HepG2 (cell line): ENCODE data around the gene ATG9A. TPM values are rescaled to one million over a fixed set of nuclear protein-coding genes. Genes with fewer than 3 reads are reported as not detected.

Source experiments
- ADNP ChIP-seq: sonication (generic); formaldehyde crosslinking; IDR thresholded peaks from 2 replicates; pipeline ENCODE4 v1.4.0; 2020; ENCODE audit warnings: missing genetic modification reagents
- AHDC1 ChIP-seq: sonication (generic); formaldehyde crosslinking; IDR thresholded peaks from 2 replicates; pipeline ENCODE4 v1.5.1; 2020; ENCODE audit warnings: mild to moderate bottlenecking, missing genetic modification reagents, borderline replicate concordance
- EED ChIP-seq: sonication (generic); formaldehyde crosslinking; IDR thresholded peaks from 2 replicates; pipeline ENCODE4 v1.5.0; 2020; ENCODE audit warnings: mild to moderate bottlenecking, missing genetic modification reagents
- HNF1B ChIP-seq: sonication (generic); formaldehyde crosslinking; IDR thresholded peaks from 2 replicates; pipeline ENCODE4 v1.5.1; 2020; ENCODE audit warnings: mild to moderate bottlenecking, moderate library complexity, missing genetic modification reagents
- HOXA3 ChIP-seq: sonication (generic); formaldehyde crosslinking; IDR thresholded peaks from 2 replicates; pipeline ENCODE4 v1.5.0; 2020; ENCODE audit warnings: missing genetic modification reagents
- MAFF ChIP-seq: IDR thresholded peaks from 2 replicates; pipeline ENCODE4 v1.6.1; 2011; ENCODE audit warnings: low read depth, low read length, improper control_type of control experiment
- MEIS1 ChIP-seq: sonication (generic); formaldehyde crosslinking; IDR thresholded peaks from 2 replicates; pipeline ENCODE4 v1.9.0; 2021; ENCODE audit warnings: mild to moderate bottlenecking, missing genetic modification reagents, moderate library complexity, borderline replicate concordance
- MLX ChIP-seq: IDR thresholded peaks from 2 replicates; pipeline ENCODE4 v1.6.1; 2016
- PCBP1 ChIP-seq: fragments of 200-400 bp; formaldehyde crosslinking; IDR thresholded peaks from 2 replicates; pipeline ENCODE4 v1.6.1; 2017; ENCODE audit warnings: mild to moderate bottlenecking, low read depth, low read length, borderline replicate concordance
- PHF5A ChIP-seq: IDR thresholded peaks from one replicate; pipeline ENCODE4 v1.6.1; 2018; ENCODE audit warnings: low read depth, missing genetic modification reagents; ENCODE audit not compliant: unreplicated experiment
- PRDM15 ChIP-seq: sonication (generic); formaldehyde crosslinking; IDR thresholded peaks from 2 replicates; pipeline ENCODE4 v1.4.0; 2020; ENCODE audit warnings: missing genetic modification reagents
- RAD51 ChIP-seq: fragments of 450-650 bp; IDR thresholded peaks from 2 replicates; pipeline ENCODE4 v1.6.1; 2016; ENCODE audit warnings: borderline replicate concordance
- SALL2 ChIP-seq: sonication (generic); formaldehyde crosslinking; IDR thresholded peaks from 2 replicates; pipeline ENCODE4 v1.8.1; 2023; ENCODE audit warnings: mild to moderate bottlenecking, missing genetic modification reagents, inconsistent platforms
- ZBTB38 ChIP-seq: sonication (generic); formaldehyde crosslinking; IDR thresholded peaks from 2 replicates; pipeline ENCODE4 v1.5.1; 2020; ENCODE audit warnings: mild to moderate bottlenecking, missing genetic modification reagents
- ZKSCAN8 ChIP-seq: IDR thresholded peaks from 2 replicates; pipeline ENCODE4 v1.6.1; 2016; ENCODE audit warnings: borderline replicate concordance, missing genetic modification reagents, missing compliant biosample characterization
- ZNF263 ChIP-seq: sonication (generic); formaldehyde crosslinking; IDR thresholded peaks from 2 replicates; pipeline ENCODE4 v1.4.0; 2020; ENCODE audit warnings: missing genetic modification reagents
- ZNF382 ChIP-seq: sonication (generic); formaldehyde crosslinking; IDR thresholded peaks from 2 replicates; pipeline ENCODE4 v1.5.0; 2020; ENCODE audit warnings: missing genetic modification reagents, mild to moderate bottlenecking, borderline replicate concordance
- polyA plus RNA-seq, 8 experiments: library from polyadenylated mRNA; depleted of rRNA in 3 of 8; stranded (reverse) in 7 of 8; unstranded in 1 of 8; fragments of >200 nt; fragmentation: Illumina TruSeq in 4 of 8; extraction: Trizol in 4 of 8; gene quantifications; 2 replicates each; pipeline versions ENCODE4 v1.2.1 to v1.2.3, GENCODE V29; 2011 to 2016; ENCODE audit warnings: low read depth in 4 of 8, missing spikeins in 1 of 8, mixed read lengths in 1 of 8; ENCODE audit not compliant: insufficient read depth in 1 of 8
- total RNA-seq, 5 experiments: library from RNA; depleted of rRNA; stranded (reverse); fragments of >200 nt; fragmentation: Illumina TruSeq; extraction: Trizol; gene quantifications; 2 replicates each; pipeline ENCODE4 v1.2.3, GENCODE V29; 2016; ENCODE audit warnings: low read depth in 1 of 5

ATG9A gene
- total and polyA plus RNA-seq, 2 of the 13 experiments (the other 11 are each of a cell fraction or from before 2014, with no cell fraction given), result 35.0 to 131 TPM

- peak; percentile 65; the same call in 1 of the 2 replicates for TF ChIP-seq HOXA3 (CRISPR knock-in tag)
- 0 out of 2 replicates have a peak, but pooled peaks have one; percentile 27 for TF ChIP-seq MLX (CRISPR knock-in tag)
- TF ChIP-seq RAD51, result no peak
- TF ChIP-seq ZBTB38 (CRISPR knock-in tag), result peak; percentile 62; the same call in 1 of the 2 replicates
- no peak for TF ChIP-seq AHDC1 (CRISPR knock-in tag)
- TF ChIP-seq SALL2 (CRISPR knock-in tag), result no peak
- TF ChIP-seq ADNP, result no peak
- TF ChIP-seq ZNF382, result no peak
- TF ChIP-seq PCBP1, result no peak
- TF ChIP-seq HNF1B (CRISPR knock-in tag), result peak; percentile 70
- TF ChIP-seq PHF5A (CRISPR knock-in tag), result peak; percentile 64
- 0 out of 2 replicates have a peak, but pooled peaks have one; percentile 42 for TF ChIP-seq MEIS1
- TF ChIP-seq EED (CRISPR knock-in tag), result 0 out of 2 replicates have a peak, but pooled peaks have one; percentile 48
- TF ChIP-seq MAFF, result no peak
- TF ChIP-seq ZNF263 (CRISPR knock-in tag), result peak; percentile 78; the same call in 1 of the 2 replicates
- TF ChIP-seq ZKSCAN8 (CRISPR knock-in tag), result peak; percentile 26; the same call in 1 of the 2 replicates
- no peak for TF ChIP-seq PRDM15 (CRISPR knock-in tag)
Observed at GRCh38 chr2:219277703-219278654, 48.5 kb upstream of the ATG9A start (continued).
